Measurements from ENCODE around the gene DGCR8. TPM values are rescaled to one million over a fixed set of nuclear protein-coding genes. Genes with fewer than 3 reads are reported as not detected.

DGCR8 gene
- total RNA-seq, 1 experiment from 2014 or later = 41.7 TPM

DNA sequence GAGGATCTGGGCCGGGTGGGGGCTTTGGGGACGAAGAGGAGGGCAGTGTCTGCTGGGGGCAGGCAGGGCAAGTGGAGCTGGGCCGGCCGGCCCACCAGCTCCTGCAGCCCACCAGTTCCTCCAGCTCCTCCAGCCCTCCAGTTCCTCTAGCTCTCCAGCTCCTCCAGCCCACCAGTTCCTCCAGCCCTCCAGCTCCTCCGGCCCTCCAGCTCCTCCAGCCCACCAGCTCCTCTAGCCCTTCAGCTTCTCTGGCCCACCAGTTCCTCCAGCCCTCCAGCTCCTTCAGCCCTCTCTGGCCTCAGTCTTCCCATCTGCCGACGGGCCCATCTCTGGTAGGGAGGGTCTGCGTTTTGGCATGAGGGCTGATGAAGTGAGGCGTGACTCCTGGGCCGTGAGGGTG lies 80.0 kb downstream of the DGCR8 start:
- TF ChIP-seq EZH2phosphoT487 (IDR thresholded peaks at IDR 0.05; ENCODE audit: borderline replicate concordance, low read length) = no peak
- no peak for TF ChIP-seq CTCF (conservative IDR thresholded peaks at IDR 0.05; ENCODE audit: low read depth, low read length)
- TF ChIP-seq EZH2 (IDR thresholded peaks at IDR 0.05; ENCODE audit: low read length, unreplicated experiment) = no peak
- no peaks in the 10 kb centered on the region for H3K9me3 ChIP-seq (ENCODE audit: low read length)
- no peak overlapping the region for H3K9ac ChIP-seq (ENCODE audit: low read length)
- no peaks in the 10 kb centered on the region; the same call in 1 of the 2 replicates for H3K36me3 ChIP-seq (ENCODE audit: low read depth, low read length)
- no peak overlapping the region for H3K27ac ChIP-seq (ENCODE audit: low read length)
- H2AFZ ChIP-seq (ENCODE audit: low read length) = no peak overlapping the region
- DNase-seq (no peak), ATAC-seq (no peak)
- POLR2A ChIA-PET (ENCODE audit: unreplicated experiment) = no interaction called here
- no peaks in the 10 kb centered on the region for H4K20me1 ChIP-seq (ENCODE audit: low read length)
- H3K4me1 ChIP-seq (ENCODE audit: insufficient read depth, low read length) = no peaks in the 10 kb centered on the region
- no peaks in the 10 kb centered on the region for H3K9me2 ChIP-seq (replicated peaks; ENCODE audit: low read length)
- no peaks in the 10 kb centered on the region for H3K27me3 ChIP-seq (ENCODE audit: low read length)
- H3K4me2 ChIP-seq (ENCODE audit: low read length) = no peak overlapping the region
- H3K4me3 ChIP-seq (ENCODE audit: low read length) = no peak overlapping the region
- H3F3A ChIP-seq (ENCODE audit: low read length, unreplicated experiment) = no peaks in the 10 kb centered on the region
- CTCF ChIA-PET = interaction anchor here (0.6 kb wide), 1 partner anchor 34 kb away, joined by 3 read pairs; no protein-coding TSS in a partner anchor
- BruUV-seq (replicated peaks) = no TSS peak
- intact Hi-C loops (cut with micrococcal nuclease) = no loop called here
- H3K79me2 ChIP-seq (ENCODE audit: low read length) = no peaks in the 10 kb centered on the region

Small RNAs within 50 kb of the gene (microRNA-seq; reads per million reads assigned to microRNA genes)
- gene MIR185 (ENCODE audit: unreplicated experiment) (487 reads per million, percentile 81 among the genes with 10 or more reads in this experiment), gene MIR6816 (ENCODE audit: unreplicated experiment) (not detected)

Other genes starting within 250 kb of the DGCR8 start
- 27.0 and 28.8 TPM in 2 replicates for gene GNB1L, start 225.4 kb upstream of the DGCR8 start, total RNA-seq (2014; rRNA removed)
- gene RTL10, start 225.4 kb upstream of the DGCR8 start, total RNA-seq (2014; rRNA removed) = 7.8 and 12.2 TPM in 2 replicates
- 204 and 205 TPM in 2 replicates for gene COMT, start 138.5 kb upstream of the DGCR8 start, total RNA-seq (2014; rRNA removed)
- 23.0 and 32.1 TPM in 2 replicates for gene TXNRD2, start 138.4 kb upstream of the DGCR8 start, total RNA-seq (2014; rRNA removed)
- 19.7 and 20.0 TPM in 2 replicates for gene ARVCF, start 63.4 kb upstream of the DGCR8 start, total RNA-seq (2014; rRNA removed)
- 23.5 and 33.7 TPM in 2 replicates for gene TANGO2, start 59.1 kb upstream of the DGCR8 start, total RNA-seq (2014; rRNA removed)
- gene RANBP1, start 35.9 kb downstream of the DGCR8 start, total RNA-seq (2014; rRNA removed) = 356 and 411 TPM in 2 replicates
- 58.9 and 62.1 TPM in 2 replicates for gene TRMT2A, start 37.0 kb downstream of the DGCR8 start, total RNA-seq (2014; rRNA removed)
- gene ZDHHC8, start 51.6 kb downstream of the DGCR8 start, total RNA-seq (2014; rRNA removed) = 24.6 and 26.8 TPM in 2 replicates
- not detected in 2 replicates for gene CCDC188, start 70.8 kb downstream of the DGCR8 start, total RNA-seq (2014; rRNA removed)
- gene RTN4R, start 188.1 kb downstream of the DGCR8 start, total RNA-seq (2014; rRNA removed) = 10.4 and 12.2 TPM in 2 replicates
- gene DGCR6L, start 239.8 kb downstream of the DGCR8 start, total RNA-seq (2014; rRNA removed) = 78.1 and 84.8 TPM in 2 replicates